DND-41 (cell line): ENCODE measurements around the gene C1QB.

ENCODE experiments used
- CTCF ChIP-seq: IDR thresholded peaks from 2 replicates; pipeline ENCODE4 v1.5.1; 2012; ENCODE audit warnings: borderline replicate concordance, low read length, moderate library complexity, mild to moderate bottlenecking; ENCODE audit not compliant: poor library complexity, severe bottlenecking; ENCODE audit errors: extremely low read depth
- EZH2 ChIP-seq: IDR thresholded peaks from 3 replicates; pipeline ENCODE4 v1.6.1; 2012; ENCODE audit warnings: borderline replicate concordance, low read depth, mild to moderate bottlenecking, moderate library complexity, low read length, inconsistent platforms; ENCODE audit not compliant: severe bottlenecking

- no peak for TF ChIP-seq EZH2
- no peak for TF ChIP-seq CTCF
Observed at GRCh38 chr1:22615886-22616285, 37.1 kb upstream of the C1QB start.
